SJCRH30 (cell line): ENCODE data around the gene NME9. TPM values are rescaled to one million over a fixed set of nuclear protein-coding genes. Genes with fewer than 3 reads are reported as not detected.
A peak's percentile ranks its signal among the peaks of the same experiment; 100 is the strongest.

Experiments
- DNase-seq, 2 experiments: peaks; one replicate each; pipeline ENCODE4 v3.0.0-alpha.2; 2015 to 2020
- H3K27ac ChIP-seq: fragments of 250-450 bp; sonication (Bioruptor Pico); 2 replicates; pipeline ENCODE4 v1.5.1; 2020; ENCODE audit warnings: mild to moderate bottlenecking, moderate library complexity
- H3K27me3 ChIP-seq: fragments of 250-450 bp; sonication (Bioruptor Pico); 2 replicates; pipeline ENCODE4 v1.5.1; 2020; ENCODE audit warnings: mild to moderate bottlenecking, moderate library complexity
- H3K36me3 ChIP-seq: fragments of 250-450 bp; sonication (Bioruptor Pico); 2 replicates; pipeline ENCODE4 v1.5.1; 2020; ENCODE audit warnings: mild to moderate bottlenecking, moderate library complexity
- H3K4me1 ChIP-seq: fragments of 250-450 bp; sonication (Bioruptor Pico); 2 replicates; pipeline ENCODE4 v1.5.1; 2020; ENCODE audit warnings: mild to moderate bottlenecking, moderate library complexity
- H3K4me3 ChIP-seq: fragments of 250-450 bp; sonication (Bioruptor Pico); 2 replicates; pipeline ENCODE4 v1.5.1; 2020; ENCODE audit warnings: mild to moderate bottlenecking, moderate library complexity
- H3K9me3 ChIP-seq: fragments of 250-450 bp; sonication (Bioruptor Pico); replicated peaks from 2 replicates; pipeline ENCODE4 v1.5.1; 2020; ENCODE audit warnings: mild to moderate bottlenecking, moderate library complexity
- total RNA-seq: library from RNA; depleted of rRNA; stranded (reverse); fragments of >200 nt; shearing (Covaris generic); gene quantifications from 2 replicates; pipeline ENCODE4 v1.2.3, GENCODE V29; 2014

NME9 gene
- total RNA-seq, 1 experiment from 2014 or later: 0.08 TPM

DNA sequence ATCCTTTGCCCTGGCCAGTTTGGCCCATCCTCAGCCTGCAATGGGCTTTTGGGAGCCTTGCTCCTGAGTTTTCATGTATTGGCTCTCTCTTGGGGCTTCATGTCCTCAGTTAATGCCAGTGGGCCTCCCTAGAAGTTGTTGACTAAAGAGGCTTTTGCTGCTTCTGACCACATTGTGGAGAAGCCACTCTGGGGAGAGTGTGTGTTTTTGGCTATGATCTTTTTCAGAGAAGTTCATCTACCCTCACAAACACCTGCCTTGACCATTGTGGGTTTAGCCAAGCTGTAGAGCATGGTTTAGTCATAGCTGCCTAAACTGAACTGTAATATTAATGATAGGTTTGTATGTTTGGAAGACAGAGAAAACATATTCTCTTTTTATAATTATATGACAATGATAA is 24.7 kb upstream of the NME9 start:
- H3K4me1 ChIP-seq: peaks cover 44% of the 10 kb centered on the region
- no peak overlapping the region for H3K27ac ChIP-seq
- no peak overlapping the region for H3K4me3 ChIP-seq
- no peaks in the 10 kb centered on the region for H3K27me3 ChIP-seq
- peaks cover 3% of the 10 kb centered on the region; the same call in 1 of the 2 replicates for H3K36me3 ChIP-seq
- no peaks in the 10 kb centered on the region for H3K9me3 ChIP-seq
- no peak for DNase-seq

- Histone ChIP-seq H3K9me3 (no peaks in the 10 kb centered on the region), H3K4me3 (no peak overlapping the region), H3K36me3 (no peaks in the 10 kb centered on the region; the same call in 1 of the 2 replicates), H3K4me1 (peaks cover 23% of the 10 kb centered on the region), H3K27ac (no peak overlapping the region), H3K27me3 (no peaks in the 10 kb centered on the region)
- no peak for DNase-seq
Measured at GRCh38 chr3:138351916-138352550, 22.4 kb upstream of the NME9 start.

- no peak for DNase-seq
- no peaks in the 10 kb centered on the region; the same call in 1 of the 2 replicates for H3K36me3 ChIP-seq
- no peak overlapping the region for H3K27ac ChIP-seq
- no peaks in the 10 kb centered on the region for H3K9me3 ChIP-seq
- H3K4me1 ChIP-seq: peaks cover 16% of the 10 kb centered on the region
- no peaks in the 10 kb centered on the region for H3K27me3 ChIP-seq
- H3K4me3 ChIP-seq: no peak overlapping the region
Measured at GRCh38 chr3:138351151-138351550, 21.5 kb upstream of the NME9 start.

DNA sequence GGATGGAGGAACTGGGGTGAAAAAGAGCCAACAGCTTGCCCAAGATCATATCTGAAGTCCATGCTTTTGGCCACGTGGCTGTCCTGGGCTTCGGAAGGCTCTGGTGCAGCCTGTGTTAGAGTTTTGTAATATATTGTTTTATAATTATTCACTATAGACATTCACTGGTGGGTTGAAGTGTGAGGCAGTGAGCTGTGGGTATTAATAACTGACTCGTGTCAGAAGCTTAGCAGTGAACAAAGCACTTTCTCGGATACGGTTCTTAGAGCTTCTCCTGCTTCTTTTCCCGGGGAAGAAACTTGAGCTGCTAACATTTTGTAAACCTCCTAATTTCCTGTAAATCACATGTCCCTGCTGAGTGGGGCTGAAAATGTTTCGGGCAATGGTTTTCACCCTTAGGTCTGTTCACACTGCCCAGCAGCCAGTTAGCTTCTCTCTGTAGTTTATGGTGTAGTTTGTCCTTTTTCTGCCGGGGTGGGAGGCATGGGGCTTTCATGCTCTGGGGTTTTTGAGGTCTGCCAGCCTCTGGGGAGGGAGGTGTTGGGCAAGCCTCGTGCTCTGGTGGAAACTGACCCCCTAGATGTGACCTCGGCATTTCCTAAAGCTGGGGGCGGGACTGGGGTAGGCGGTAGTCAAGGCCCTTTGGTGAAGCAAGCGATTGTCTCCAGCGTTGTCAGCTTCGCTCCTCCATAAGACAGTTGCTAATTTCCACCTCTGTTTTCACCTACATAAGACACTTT is 20.4 kb upstream of the NME9 start:
- H3K36me3 ChIP-seq: no peaks in the 10 kb centered on the region
- peaks cover 8% of the 10 kb centered on the region; the same call in 1 of the 2 replicates for H3K4me1 ChIP-seq
- peak in 1 of 2 experiments; percentile 46 for DNase-seq
- no peaks in the 10 kb centered on the region for H3K9me3 ChIP-seq
- H3K27me3 ChIP-seq: no peaks in the 10 kb centered on the region
- H3K27ac ChIP-seq: peak overlapping the region; percentile 69; the same call in 1 of the 2 replicates
- peak overlapping the region; percentile 89 for H3K4me3 ChIP-seq

DNA sequence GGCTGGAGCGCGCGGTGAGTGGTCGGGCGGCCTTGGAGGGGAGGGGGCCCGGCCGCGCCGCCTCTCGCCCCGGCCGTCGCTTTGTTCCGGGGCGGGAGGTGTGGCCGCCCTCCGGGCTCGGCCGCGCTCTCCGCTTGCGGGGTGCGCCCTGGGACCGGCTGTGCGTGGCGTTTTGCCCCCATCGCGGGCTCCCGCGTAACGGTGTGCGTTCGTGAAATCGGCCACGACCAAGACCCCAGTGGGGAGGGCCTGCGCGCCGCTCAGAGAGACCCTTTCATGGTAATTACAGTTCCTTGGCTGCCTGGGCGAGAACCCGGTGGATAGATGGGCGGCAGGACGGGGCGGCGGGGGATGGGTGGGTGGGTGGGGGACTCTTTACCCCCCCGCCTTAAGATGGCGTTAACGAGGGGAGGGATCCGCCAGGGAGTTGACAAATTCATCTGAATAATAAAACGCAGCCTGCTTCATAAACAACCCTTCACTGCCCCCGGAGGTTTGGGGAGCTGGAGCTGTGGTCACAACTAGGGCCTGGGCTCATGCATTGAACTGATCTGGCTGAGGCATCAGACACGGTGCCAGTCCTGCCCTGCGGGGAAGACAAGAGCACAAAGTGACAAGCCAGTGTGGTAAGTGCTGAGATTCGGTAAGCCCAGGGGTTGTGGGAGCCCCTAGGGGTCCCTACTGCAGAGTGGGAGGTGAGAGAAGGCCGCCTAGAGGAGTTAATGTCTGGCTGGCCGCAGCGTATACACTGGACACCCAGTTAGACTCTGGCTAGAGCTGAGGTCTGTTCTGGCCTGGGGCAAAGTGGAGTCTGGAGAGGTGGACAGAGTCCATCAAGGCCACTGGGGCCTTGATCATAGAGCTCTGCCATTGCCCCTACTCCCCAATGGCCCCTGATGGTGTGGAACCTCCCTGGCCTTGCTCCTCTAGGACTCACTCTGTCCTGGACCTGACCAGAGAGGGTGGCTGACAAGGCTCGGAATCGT is 19.4 kb upstream of the NME9 start:
- H3K4me1 ChIP-seq: peaks cover 8% of the 10 kb centered on the region; the same call in 1 of the 2 replicates
- peak overlapping the region; percentile 89 for H3K4me3 ChIP-seq
- DNase-seq: peak; percentile 53 to 67
- peak overlapping the region; percentile 69 for H3K27ac ChIP-seq
- no peaks in the 10 kb centered on the region for H3K36me3 ChIP-seq
- no peaks in the 10 kb centered on the region for H3K27me3 ChIP-seq
- no peaks in the 10 kb centered on the region for H3K9me3 ChIP-seq

DNA sequence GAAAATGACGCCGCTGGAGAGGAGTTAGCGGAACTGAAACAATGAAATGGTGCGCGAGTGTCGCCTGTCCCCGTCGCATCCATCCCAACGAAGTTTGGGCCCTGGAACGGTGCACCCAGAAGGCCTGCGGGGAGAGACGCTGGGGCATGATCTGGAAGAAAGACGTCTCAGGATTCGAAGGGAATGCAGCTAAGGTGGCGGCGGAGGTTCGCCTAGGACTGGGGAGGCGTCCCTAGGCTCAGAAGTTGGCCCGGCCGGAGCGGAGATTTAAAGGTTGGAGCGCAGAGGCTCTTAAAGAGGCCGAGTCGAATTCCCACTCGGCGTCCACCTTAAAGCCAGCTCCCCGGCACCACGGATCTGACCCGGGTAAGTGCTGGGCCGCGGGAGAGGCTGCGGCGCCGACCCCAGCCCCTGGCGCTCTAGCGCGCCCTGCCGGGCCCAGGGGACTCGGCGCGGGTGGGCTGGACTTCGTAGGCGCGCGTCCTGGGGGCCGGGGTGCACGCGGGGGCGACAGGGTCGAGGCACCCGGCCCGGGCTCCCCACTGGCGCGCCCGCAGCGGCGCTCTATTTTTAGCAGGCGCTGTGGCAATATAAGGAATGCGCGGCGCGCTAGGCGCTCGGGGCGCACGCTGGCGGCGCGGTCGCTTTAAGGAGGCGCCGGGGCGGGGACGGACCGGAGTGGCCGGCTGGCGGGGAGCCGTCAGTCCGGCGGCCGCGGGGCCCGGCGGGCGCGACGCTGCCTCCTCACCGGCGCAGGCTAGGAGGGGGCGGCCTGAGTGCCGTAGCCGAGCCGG is 18.5 kb upstream of the NME9 start, which contains the start of gene MRAS:
MRAS (plus strand) TSS at position 620 of the 794 bp plus-strand sequence. CDS start 24,305 bp downstream, outside the sequence.
- Histone ChIP-seq H3K36me3 (no peaks in the 10 kb centered on the region), H3K4me3 (peak within 1 kb of the TSS; percentile 89), H3K9me3 (no peaks in the 10 kb centered on the region), H3K27me3 (no peaks in the 10 kb centered on the region), H3K4me1 (peaks cover 14% of the 10 kb centered on the region), H3K27ac (peak within 1 kb of the TSS; percentile 69)
- peak; percentile 86 to 88 for DNase-seq

GRCh38 chr3:138344754-138345153 is 15.1 kb upstream of the NME9 start:
- DNase-seq: no peak
- Histone ChIP-seq H3K4me3 (no peak overlapping the region), H3K27me3 (no peaks in the 10 kb centered on the region), H3K27ac (no peak overlapping the region), H3K4me1 (peaks cover 16% of the 10 kb centered on the region), H3K9me3 (no peaks in the 10 kb centered on the region), H3K36me3 (no peaks in the 10 kb centered on the region)

DNA sequence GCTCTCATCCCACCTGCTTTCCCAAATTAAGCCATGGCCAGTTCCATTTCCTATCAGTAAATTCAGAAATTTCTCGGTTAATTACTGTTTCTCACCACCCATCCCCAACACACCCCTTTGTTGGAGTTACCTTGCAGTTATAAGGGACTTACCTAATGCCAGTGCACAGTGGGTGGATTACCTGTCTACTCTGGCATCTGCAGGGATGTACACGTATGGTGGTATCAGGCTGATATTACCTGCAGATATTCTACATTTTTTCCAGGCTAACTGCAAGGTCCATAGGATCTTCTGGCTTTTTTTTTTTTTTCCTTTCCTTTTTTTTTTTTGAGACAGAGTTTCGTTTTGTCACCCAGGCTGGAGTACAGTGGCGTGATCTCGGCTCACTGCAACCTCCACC is 10.9 kb upstream of the NME9 start:
- Histone ChIP-seq H3K4me3 (no peak overlapping the region), H3K9me3 (no peaks in the 10 kb centered on the region), H3K27ac (no peak overlapping the region), H3K36me3 (no peaks in the 10 kb centered on the region), H3K4me1 (peaks cover 37% of the 10 kb centered on the region), H3K27me3 (no peaks in the 10 kb centered on the region)
- DNase-seq: no peak

GRCh38 chr3:138338811-138339210 is 9.2 kb upstream of the NME9 start:
- Histone ChIP-seq H3K36me3 (no peaks in the 10 kb centered on the region), H3K4me3 (no peak overlapping the region), H3K9me3 (no peaks in the 10 kb centered on the region), H3K4me1 (peaks cover 37% of the 10 kb centered on the region), H3K27ac (peak overlapping the region; percentile 36; the same call in 1 of the 2 replicates), H3K27me3 (no peaks in the 10 kb centered on the region)
- peak; percentile 64 to 77 for DNase-seq

- Histone ChIP-seq H3K36me3 (no peaks in the 10 kb centered on the region), H3K27ac (peak overlapping the region; percentile 36; the same call in 1 of the 2 replicates), H3K9me3 (no peaks in the 10 kb centered on the region), H3K27me3 (no peaks in the 10 kb centered on the region), H3K4me1 (peaks cover 32% of the 10 kb centered on the region), H3K4me3 (no peak overlapping the region)
- DNase-seq: no peak
Measured at GRCh38 chr3:138338244-138338643, 8.6 kb upstream of the NME9 start.

GRCh38 chr3:138336454-138336999 is 6.9 kb upstream of the NME9 start:
- Histone ChIP-seq H3K27me3 (no peaks in the 10 kb centered on the region), H3K9me3 (no peaks in the 10 kb centered on the region), H3K4me3 (no peak overlapping the region), H3K36me3 (no peaks in the 10 kb centered on the region), H3K4me1 (peaks cover 25% of the 10 kb centered on the region), H3K27ac (no peak overlapping the region)
- DNase-seq: no peak

DNA sequence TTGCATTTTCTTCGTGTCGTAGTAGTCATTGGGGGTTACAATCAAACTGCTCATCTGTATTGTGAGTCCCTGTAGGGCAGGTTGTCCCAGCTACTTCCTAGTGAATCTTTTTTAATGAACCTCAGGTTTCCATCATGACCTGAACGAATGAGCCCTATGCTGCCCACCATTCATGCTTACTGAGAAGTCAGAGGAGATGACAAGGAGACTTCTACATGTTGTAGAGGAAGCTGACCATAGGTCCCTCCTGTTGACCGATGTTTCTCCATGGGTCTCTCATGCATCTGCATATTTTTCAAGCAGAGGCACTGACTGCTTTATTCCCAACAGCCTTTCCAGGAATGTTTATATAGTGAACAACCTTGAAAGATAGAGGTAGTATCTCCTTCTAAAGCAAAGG is 5.0 kb upstream of the NME9 start:
- Histone ChIP-seq H3K36me3 (no peaks in the 10 kb centered on the region), H3K4me3 (no peak overlapping the region), H3K4me1 (peaks cover 36% of the 10 kb centered on the region), H3K27ac (no peak overlapping the region), H3K9me3 (no peaks in the 10 kb centered on the region), H3K27me3 (no peaks in the 10 kb centered on the region)
- DNase-seq: no peak

DNA sequence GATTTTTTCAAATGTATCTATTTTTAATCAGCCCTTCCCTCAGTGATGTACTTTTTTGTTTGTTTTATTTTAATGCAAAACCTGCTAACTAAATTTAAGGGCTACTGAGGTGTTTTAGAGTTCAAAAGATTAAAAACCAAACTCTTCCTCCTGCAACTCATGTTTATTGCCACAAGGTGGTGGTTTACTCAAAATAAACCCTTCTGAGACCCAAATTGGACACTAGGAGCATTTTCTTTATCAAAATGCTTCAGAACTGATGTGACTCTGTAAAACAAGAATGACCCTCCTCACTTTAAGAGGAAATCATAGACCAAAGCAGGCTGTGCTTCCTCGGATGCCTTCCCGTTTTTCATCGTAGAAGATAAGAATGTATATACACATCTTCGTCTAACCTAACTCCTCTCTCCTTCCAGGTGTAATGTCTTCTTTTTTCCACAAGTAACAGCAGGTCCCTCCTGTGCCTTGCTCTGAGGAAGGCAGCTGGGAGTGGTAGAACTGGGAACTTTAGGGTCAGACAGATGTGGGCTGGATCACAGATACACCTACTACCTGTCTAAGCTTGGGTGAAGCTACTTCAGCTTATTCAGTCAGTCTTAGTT is 2.9 kb upstream of the NME9 start:
- H3K27me3 ChIP-seq: no peaks in the 10 kb centered on the region
- H3K4me1 ChIP-seq: peaks cover 21% of the 10 kb centered on the region
- no peak overlapping the region for H3K27ac ChIP-seq
- no peaks in the 10 kb centered on the region for H3K9me3 ChIP-seq
- peak in 1 of 2 experiments; percentile 53 for DNase-seq
- H3K36me3 ChIP-seq: no peaks in the 10 kb centered on the region
- H3K4me3 ChIP-seq: no peak overlapping the region
